SK-N-SH (cell line): ENCODE results near the gene PHOX2A. TPM values are rescaled to one million over a fixed set of nuclear protein-coding genes. Genes with fewer than 3 reads are reported as not detected.
"Not testable (repeated sequence)": the region's sequence is repeated elsewhere in the genome, so short reads cannot be mapped to it uniquely, and the experiment has no call there.

Experiments used
- CTCF ChIA-PET: fragments of 300-600, 350-600 bp; formaldehyde crosslinking; extraction: SDS; loops from one replicate; lab custom pipeline; 2021; lab: Yijun Ruan, JAX
- POLR2A ChIA-PET: fragments of 350-600 bp; sonication (Branson Sonifier 250); formaldehyde crosslinking; extraction: SDS; loops from one replicate; lab custom pipeline; 2020; ENCODE audit warnings: antibody characterized with exemption, inconsistent platforms; lab: Yijun Ruan, JAX
- DNase-seq: peaks from one replicate; pipeline ENCODE4 v3.0.0; 2012
- H2AFZ ChIP-seq: fragments of 200-600 bp; sonication (generic); 2 replicates; pipeline ENCODE4 v1.8.1; 2016; ENCODE audit warnings: antibody characterized with exemption, mild to moderate bottlenecking, low read depth
- H3F3A ChIP-seq: fragments of 200-600 bp; sonication (generic); replicated peaks from 2 replicates; pipeline ENCODE3; 2016; ENCODE audit warnings: antibody characterized with exemption, mild to moderate bottlenecking; ENCODE audit not compliant: insufficient read depth
- H3K27ac ChIP-seq, 2 experiments: fragments of 200-500 bp in 1 of 2; fragments of 200-600 bp in 1 of 2; sonication (Bioruptor generic) in 1 of 2; sonication (generic), shearing (Covaris generic) in 1 of 2; 2 replicates each; pipeline versions ENCODE4 v1.5.1 to v1.6.1; 2014 to 2016; ENCODE audit warnings: low read depth in 2 of 2, inconsistent platforms in 1 of 2, low read length in 1 of 2, mild to moderate bottlenecking in 1 of 2, mixed read lengths in 1 of 2
- H3K27me3 ChIP-seq: fragments of 200-600 bp; sonication (generic), shearing (Covaris generic); 2 replicates; pipeline ENCODE4 v1.6.1; 2016; ENCODE audit warnings: mixed run types; ENCODE audit not compliant: insufficient read depth
- H3K36me3 ChIP-seq, 2 experiments: fragments of 200-500 bp in 1 of 2; fragments of 200-600 bp in 1 of 2; sonication (Bioruptor generic) in 1 of 2; sonication (generic) in 1 of 2; replicated peaks in 1 of 2; 2 replicates each; pipeline versions ENCODE3 to v1.5.1; 2014 to 2016; ENCODE audit warnings: low read length in 1 of 2, mild to moderate bottlenecking in 1 of 2; ENCODE audit not compliant: insufficient read depth in 2 of 2, control insufficient read depth in 1 of 2
- H3K4me1 ChIP-seq, 2 experiments: fragments of 200-500 bp in 1 of 2; fragments of 200-600 bp in 1 of 2; sonication (Bioruptor generic) in 1 of 2; sonication (generic), shearing (Covaris generic) in 1 of 2; 2 replicates each; pipeline versions ENCODE4 v1.5.1 to v1.6.1; 2014 to 2016; ENCODE audit warnings: low read depth in 1 of 2, low read length in 1 of 2, mixed run types in 1 of 2; ENCODE audit not compliant: insufficient read depth in 2 of 2, control insufficient read depth in 1 of 2
- H3K4me2 ChIP-seq: fragments of 200-600 bp; sonication (generic), shearing (Covaris generic); 2 replicates; pipeline ENCODE4 v1.6.1; 2017; ENCODE audit warnings: mixed run types
- H3K4me3 ChIP-seq, 2 experiments: fragments of 200-500 bp in 1 of 2; fragments of 200-600 bp in 1 of 2; sonication (Bioruptor generic) in 1 of 2; sonication (generic), shearing (Covaris generic) in 1 of 2; 2 replicates each; pipeline versions ENCODE4 v1.5.1 to v1.8.1; 2014 to 2016; ENCODE audit warnings: low read depth in 2 of 2, inconsistent platforms in 1 of 2, low read length in 1 of 2, mild to moderate bottlenecking in 1 of 2, mixed read lengths in 1 of 2, moderate library complexity in 1 of 2
- H3K79me2 ChIP-seq: fragments of 200-600 bp; sonication (generic); 2 replicates; pipeline ENCODE4 v1.8.1; 2017; ENCODE audit warnings: mild to moderate bottlenecking; ENCODE audit not compliant: insufficient read depth
- H3K9ac ChIP-seq: fragments of 200-600 bp; sonication (generic); 2 replicates; pipeline ENCODE4 v1.6.1; 2017; ENCODE audit warnings: mixed run types
- H3K9me2 ChIP-seq: fragments of 200-600 bp; sonication (generic); 2 replicates; pipeline ENCODE4 v1.6.1; 2017; ENCODE audit warnings: mixed run types
- H3K9me3 ChIP-seq: fragments of 200-600 bp; sonication (generic); 2 replicates; pipeline ENCODE4 v1.6.1; 2017; ENCODE audit warnings: mixed run types, mild to moderate bottlenecking, moderate library complexity
- H4K20me1 ChIP-seq: fragments of 200-600 bp; sonication (generic); 2 replicates; pipeline ENCODE4 v1.6.1; 2017; ENCODE audit warnings: mild to moderate bottlenecking, mixed run types; ENCODE audit not compliant: insufficient read depth
- CTCF ChIP-seq: fragments of 200-600 bp; sonication (generic); IDR thresholded peaks from 2 replicates; pipeline ENCODE4 v1.6.1; 2017; ENCODE audit warnings: antibody characterized with exemption, mild to moderate bottlenecking, moderate library complexity
- FOSL2 ChIP-seq: IDR thresholded peaks from 2 replicates; pipeline ENCODE4 v1.4.0; 2012; ENCODE audit warnings: low read depth, mild to moderate bottlenecking, moderate library complexity, borderline replicate concordance
- FOXJ3 ChIP-seq: sonication (generic); formaldehyde crosslinking; IDR thresholded peaks from 2 replicates; pipeline ENCODE4 v1.5.1; 2020; ENCODE audit warnings: mild to moderate bottlenecking, missing genetic modification reagents
- FOXM1 ChIP-seq: IDR thresholded peaks from 2 replicates; pipeline ENCODE4 v1.4.0; 2012; ENCODE audit warnings: low read depth, mild to moderate bottlenecking
- NFIC ChIP-seq: IDR thresholded peaks from 2 replicates; pipeline ENCODE4 v1.4.0; 2012; ENCODE audit warnings: borderline replicate concordance
- NRF1 ChIP-seq: IDR thresholded peaks from 2 replicates; pipeline ENCODE4 v1.6.1; 2012; ENCODE audit warnings: low read depth, mild to moderate bottlenecking, low read length
- RAD21 ChIP-seq: IDR thresholded peaks from 2 replicates; pipeline ENCODE4 v1.6.1; 2012; ENCODE audit warnings: mild to moderate bottlenecking, low read length
- RCOR1 ChIP-seq: fragments of 150-350 bp; IDR thresholded peaks from 2 replicates; pipeline ENCODE4 v1.6.1; 2017; ENCODE audit warnings: antibody characterized with exemption, low read length
- REST ChIP-seq: IDR thresholded peaks from 2 replicates; pipeline ENCODE4 v1.6.1; 2012; ENCODE audit warnings: mild to moderate bottlenecking, low read depth, low read length, moderate library complexity
- RFX5 ChIP-seq: IDR thresholded peaks from 2 replicates; pipeline ENCODE4 v1.6.1; 2012; ENCODE audit warnings: mild to moderate bottlenecking, improper control_type of control experiment, low read length
- RXRA ChIP-seq: IDR thresholded peaks from 2 replicates; pipeline ENCODE4 v1.4.0; 2012; ENCODE audit warnings: low read depth, mild to moderate bottlenecking, borderline replicate concordance
- SIN3A ChIP-seq: IDR thresholded peaks from 2 replicates; pipeline ENCODE4 v1.6.1; 2012; ENCODE audit warnings: low read depth, mild to moderate bottlenecking, low read length, moderate library complexity, borderline replicate concordance
- SMC3 ChIP-seq: IDR thresholded peaks from 2 replicates; pipeline ENCODE4 v1.6.1; 2012; ENCODE audit warnings: low read depth, low read length, improper control_type of control experiment
- TAF1 ChIP-seq: IDR thresholded peaks from 2 replicates; pipeline ENCODE4 v1.6.1; 2012; ENCODE audit warnings: low read depth, mild to moderate bottlenecking, low read length, moderate library complexity, borderline replicate concordance
- TCF12 ChIP-seq: IDR thresholded peaks from 2 replicates; pipeline ENCODE4 v1.4.0; 2012
- TEAD4 ChIP-seq: IDR thresholded peaks from 2 replicates; pipeline ENCODE4 v1.4.0; 2012; ENCODE audit warnings: mild to moderate bottlenecking, borderline replicate concordance; ENCODE audit not compliant: insufficient read depth
- YY1 ChIP-seq: IDR thresholded peaks from 2 replicates; pipeline ENCODE4 v1.4.0; 2012; ENCODE audit warnings: low read depth, mild to moderate bottlenecking
- WGBS: methylation state at CpG from one replicate; pipeline ENCODE4 v1.1.6; 2017; ENCODE audit warnings: low lambda C conversion rate; 5-methylcytosine and 5-hydroxymethylcytosine counted together
- polyA plus RNA-seq, 3 experiments: library from polyadenylated mRNA; depleted of rRNA; stranded (reverse); fragments of >200 nt; gene quantifications; 2 replicates each; pipeline ENCODE4 v1.2.3, GENCODE V29; 2012

The PHOX2A gene
- polyA plus RNA-seq, 1 of the 3 experiments (the other 2 are of a cell fraction): 75.6 TPM

- Histone ChIP-seq H3K4me3 (no peak overlapping the region), H3K9ac (no peak overlapping the region), H2AFZ (no peak overlapping the region), H3F3A (peaks cover 4% of the 10 kb centered on the region), H3K4me1 (no peaks in the 10 kb centered on the region), H3K36me3 (no peaks in the 10 kb centered on the region), H3K79me2 (no peaks in the 10 kb centered on the region), H4K20me1 (no peaks in the 10 kb centered on the region), H3K27ac (no peak overlapping the region), H3K9me3 (no peaks in the 10 kb centered on the region), H3K27me3 (no peaks in the 10 kb centered on the region), H3K4me2 (no peak overlapping the region)
- DNase-seq: no peak
- CTCF ChIA-PET: interaction anchor here (1.1 to 1.5 kb wide), 2 partner anchors 14 to 20 kb away, joined by 4 read pairs; no protein-coding TSS in a partner anchor
- WGBS: 59% methylated on average over 2 of the region's 2 CpGs
- TF ChIP-seq RXRA (no peak), TEAD4 (no peak), NFIC (no peak), RAD21 (no peak), FOSL2 (no peak), RCOR1 (no peak), YY1 (no peak), RFX5 (no peak), SIN3A (no peak)
- TF ChIP-seq, all 33 proteins: peak for 0
- POLR2A ChIA-PET: interaction anchor here (1.2 kb wide), 1 partner anchor 20 kb away, joined by 3 read pairs; no protein-coding TSS in a partner anchor
- H3K9me2 ChIP-seq: no peaks in the 10 kb centered on the region
These were observed 40.8 kb downstream of the PHOX2A start for GRCh38 chr11:72203163-72203562.

- no peaks in the 10 kb centered on the region for H3K79me2 ChIP-seq
- no peak overlapping the region for H3K4me3 ChIP-seq
- no peak overlapping the region for H2AFZ ChIP-seq
- H3F3A ChIP-seq: peaks cover 4% of the 10 kb centered on the region
- H3K4me1 ChIP-seq: no peaks in the 10 kb centered on the region
- no peak for TF ChIP-seq RAD21
- TF ChIP-seq CTCF: no peak
- TF ChIP-seq SIN3A: no peak
- TF ChIP-seq FOXJ3: no peak
- TF ChIP-seq REST: no peak
- no peak for TF ChIP-seq RXRA
- TF ChIP-seq SMC3: no peak
- TF ChIP-seq NRF1: no peak
- no peak for TF ChIP-seq TCF12
- no peak for TF ChIP-seq FOSL2
- TF ChIP-seq FOXM1: no peak
- TF ChIP-seq TAF1: no peak
- TF ChIP-seq, all 33 proteins: peak for 0
- H3K36me3 ChIP-seq: no peaks in the 10 kb centered on the region
- H3K9me2 ChIP-seq: no peaks in the 10 kb centered on the region
- H3K9me3 ChIP-seq: no peaks in the 10 kb centered on the region
- H3K4me2 ChIP-seq: no peak overlapping the region
- CTCF ChIA-PET: interaction anchor here (0.6 to 1.1 kb wide), 3 partner anchors 10 to 59 kb away, joined by 3 to 4 read pairs (median 3); no protein-coding TSS in a partner anchor
- no peaks in the 10 kb centered on the region for H4K20me1 ChIP-seq
- no peak for DNase-seq
- H3K27ac ChIP-seq: no peak overlapping the region
- POLR2A ChIA-PET: interaction anchor here (1.2 kb wide), 1 partner anchor 21 kb away, joined by 3 read pairs; no protein-coding TSS in a partner anchor
- no peak overlapping the region for H3K9ac ChIP-seq
- WGBS: 86% methylated on average over 6 of the region's 6 CpGs
- no peaks in the 10 kb centered on the region for H3K27me3 ChIP-seq
These were observed 41.4 kb downstream of the PHOX2A start for GRCh38 chr11:72202571-72202970.

DNA sequence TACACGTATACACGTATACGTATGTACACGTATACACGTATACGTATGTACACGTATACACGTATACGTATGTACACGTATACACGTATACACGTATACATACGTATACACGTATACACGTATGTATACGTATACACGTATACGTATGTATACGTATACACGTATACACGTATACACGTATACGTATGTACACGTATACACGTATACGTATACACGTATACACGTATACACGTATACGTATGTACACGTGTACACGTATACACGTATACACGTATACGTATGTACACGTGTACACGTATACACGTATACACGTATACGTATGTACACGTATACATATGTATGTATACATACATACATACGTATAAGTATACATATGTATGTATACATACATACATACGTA, 42.5 kb downstream of the PHOX2A start:
- H3K9ac ChIP-seq, H3K9me2 ChIP-seq, H3K27ac ChIP-seq, H3K27me3 ChIP-seq, H3K4me3 ChIP-seq, POLR2A ChIA-PET, H4K20me1 ChIP-seq, H2AFZ ChIP-seq, H3K4me2 ChIP-seq, H3K36me3 ChIP-seq, H3F3A ChIP-seq, H3K9me3 ChIP-seq, DNase-seq, H3K4me1 ChIP-seq, H3K79me2 ChIP-seq: not testable (repeated sequence)
- CTCF ChIA-PET: interaction anchor here (1.1 kb wide), 1 partner anchor 57 kb away, joined by 3 read pairs; no protein-coding TSS in a partner anchor
- 93% methylated on average over 43 of the region's 43 CpGs for WGBS
